Neural crest cell (in vitro differentiated cells): ENCODE data around the gene XPNPEP1. TPM values are rescaled to one million over a fixed set of nuclear protein-coding genes. Genes with fewer than 3 reads are reported as not detected.

Source experiments
- DNase-seq: peaks from one replicate; pipeline ENCODE4 v3.0.0; 2021; ENCODE audit warnings: low read depth, mixed read lengths, low spot score
- H3K27ac Mint-ChIP-seq: one replicate; pipeline ENCODE4 v1.8.0; 2021; ENCODE audit warnings: mild to moderate bottlenecking, mixed read lengths; ENCODE audit not compliant: unreplicated experiment
- H3K27me3 Mint-ChIP-seq: 2 replicates; pipeline ENCODE4 v1.8.0; 2021; ENCODE audit warnings: low read depth, mild to moderate bottlenecking, mixed read lengths
- H3K36me3 Mint-ChIP-seq: 2 replicates; pipeline ENCODE4 v1.8.0; 2021; ENCODE audit warnings: low read depth, mild to moderate bottlenecking, mixed read lengths
- H3K4me1 Mint-ChIP-seq: 2 replicates; pipeline ENCODE4 v1.8.0; 2021; ENCODE audit warnings: mixed read lengths
- H3K4me3 Mint-ChIP-seq: one replicate; pipeline ENCODE4 v1.8.0; 2021; ENCODE audit warnings: mild to moderate bottlenecking, mixed read lengths
- H3K9me3 Mint-ChIP-seq: 2 replicates; pipeline ENCODE4 v1.8.0; 2021; ENCODE audit warnings: mixed read lengths
- total RNA-seq: library from RNA; stranded (reverse); gene quantifications from 2 replicates; pipeline ENCODE4 v1.2.1, GENCODE V29; 2021
- TF ChIP-seq, protein P1 (sequence below): fragments of 200-600 bp; sonication (generic); conservative IDR thresholded peaks from 2 replicates; pipeline ENCODE4 v1.5.0; 2021; ENCODE audit warnings: antibody characterized with exemption, mild to moderate bottlenecking

XPNPEP1 gene
- total RNA-seq, 1 donor from 2014 or later, result 76.8 TPM

DNA sequence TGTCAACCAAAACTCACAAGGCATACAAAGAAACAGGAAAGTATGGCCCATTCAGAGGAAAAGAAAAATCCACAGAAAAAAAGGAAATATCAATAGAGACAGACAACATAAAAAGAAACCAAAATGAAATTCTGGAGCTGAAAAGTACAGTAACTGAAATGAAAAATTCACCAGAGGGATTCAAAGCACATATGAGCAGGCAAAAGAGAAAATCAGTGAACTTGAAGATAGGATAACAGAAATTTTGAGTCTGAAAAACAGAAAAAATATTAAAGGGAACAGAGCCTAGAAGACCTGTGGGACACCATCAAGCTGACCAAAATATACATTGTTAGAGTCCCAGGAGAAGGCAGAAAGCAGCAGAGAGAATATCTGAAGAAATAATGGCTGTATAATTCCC is 60.6 kb downstream of the XPNPEP1 start:
- Mint-ChIP-seq H3K4me1 (no peaks in the 10 kb centered on the region), H3K27me3 (no peaks in the 10 kb centered on the region), H3K9me3 (peaks cover 5% of the 10 kb centered on the region), H3K27ac (no peak overlapping the region), H3K4me3 (no peak overlapping the region), H3K36me3 (peaks cover 28% of the 10 kb centered on the region)
- no peak for DNase-seq
- TF ChIP-seq, protein P1, sequence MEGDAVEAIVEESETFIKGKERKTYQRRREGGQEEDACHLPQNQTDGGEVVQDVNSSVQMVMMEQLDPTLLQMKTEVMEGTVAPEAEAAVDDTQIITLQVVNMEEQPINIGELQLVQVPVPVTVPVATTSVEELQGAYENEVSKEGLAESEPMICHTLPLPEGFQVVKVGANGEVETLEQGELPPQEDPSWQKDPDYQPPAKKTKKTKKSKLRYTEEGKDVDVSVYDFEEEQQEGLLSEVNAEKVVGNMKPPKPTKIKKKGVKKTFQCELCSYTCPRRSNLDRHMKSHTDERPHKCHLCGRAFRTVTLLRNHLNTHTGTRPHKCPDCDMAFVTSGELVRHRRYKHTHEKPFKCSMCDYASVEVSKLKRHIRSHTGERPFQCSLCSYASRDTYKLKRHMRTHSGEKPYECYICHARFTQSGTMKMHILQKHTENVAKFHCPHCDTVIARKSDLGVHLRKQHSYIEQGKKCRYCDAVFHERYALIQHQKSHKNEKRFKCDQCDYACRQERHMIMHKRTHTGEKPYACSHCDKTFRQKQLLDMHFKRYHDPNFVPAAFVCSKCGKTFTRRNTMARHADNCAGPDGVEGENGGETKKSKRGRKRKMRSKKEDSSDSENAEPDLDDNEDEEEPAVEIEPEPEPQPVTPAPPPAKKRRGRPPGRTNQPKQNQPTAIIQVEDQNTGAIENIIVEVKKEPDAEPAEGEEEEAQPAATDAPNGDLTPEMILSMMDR, result no peak

DNA sequence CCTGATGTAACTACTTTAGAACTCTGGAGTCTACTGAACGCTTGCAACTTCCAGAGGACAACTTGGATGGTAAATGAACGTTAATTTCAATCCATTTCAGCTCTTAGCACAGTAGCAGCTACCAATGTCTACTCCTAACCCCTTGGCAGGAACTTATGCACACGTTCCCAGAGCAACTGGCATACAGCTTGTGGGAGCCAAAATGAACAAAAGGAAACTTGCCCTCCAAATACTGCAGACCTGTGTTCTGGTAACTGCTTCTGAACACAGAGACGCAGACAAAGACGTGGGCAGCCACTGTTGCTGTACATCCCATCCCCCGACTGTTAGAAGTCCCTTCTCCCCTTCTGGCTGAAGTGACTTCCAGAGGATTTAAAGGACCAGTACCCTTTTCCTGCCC is 61.3 kb downstream of the XPNPEP1 start:
- DNase-seq, result no peak
- Mint-ChIP-seq H3K4me1 (no peaks in the 10 kb centered on the region), H3K9me3 (peaks cover 5% of the 10 kb centered on the region), H3K4me3 (no peak overlapping the region), H3K27ac (no peak overlapping the region), H3K36me3 (peaks cover 28% of the 10 kb centered on the region), H3K27me3 (no peaks in the 10 kb centered on the region)
- TF ChIP-seq, protein P1, result no peak

- TF ChIP-seq, protein P1, result no peak
- peaks cover 5% of the 10 kb centered on the region for H3K9me3 Mint-ChIP-seq
- no peak overlapping the region for H3K4me3 Mint-ChIP-seq
- DNase-seq, result no peak
- no peaks in the 10 kb centered on the region for H3K27me3 Mint-ChIP-seq
- no peak overlapping the region for H3K27ac Mint-ChIP-seq
- peaks cover 24% of the 10 kb centered on the region for H3K36me3 Mint-ChIP-seq
- H3K4me1 Mint-ChIP-seq, result no peaks in the 10 kb centered on the region
Observed at GRCh38 chr10:109861081-109861480, 62.2 kb downstream of the XPNPEP1 start.

- DNase-seq, result no peak
- H3K27me3 Mint-ChIP-seq, result no peaks in the 10 kb centered on the region
- peaks cover 17% of the 10 kb centered on the region for H3K36me3 Mint-ChIP-seq
- TF ChIP-seq, protein P1, result no peak
- H3K4me3 Mint-ChIP-seq, result no peak overlapping the region
- no peak overlapping the region for H3K27ac Mint-ChIP-seq
- no peaks in the 10 kb centered on the region for H3K4me1 Mint-ChIP-seq
- H3K9me3 Mint-ChIP-seq, result peaks cover 5% of the 10 kb centered on the region
Observed at GRCh38 chr10:109859221-109859620, 64.1 kb downstream of the XPNPEP1 start.

- H3K27ac Mint-ChIP-seq, result no peak overlapping the region
- TF ChIP-seq, protein P1, result no peak
- DNase-seq, result no peak
- H3K27me3 Mint-ChIP-seq, result no peaks in the 10 kb centered on the region
- H3K4me3 Mint-ChIP-seq, result no peak overlapping the region
- H3K36me3 Mint-ChIP-seq, result no peaks in the 10 kb centered on the region
- peaks cover 13% of the 10 kb centered on the region for H3K4me1 Mint-ChIP-seq
- H3K9me3 Mint-ChIP-seq, result no peaks in the 10 kb centered on the region
Observed at GRCh38 chr10:109855746-109856145, 67.6 kb downstream of the XPNPEP1 start.

GRCh38 chr10:109853921-109854320 is 69.4 kb downstream of the XPNPEP1 start:
- Mint-ChIP-seq H3K27me3 (no peaks in the 10 kb centered on the region), H3K4me1 (peaks cover 13% of the 10 kb centered on the region), H3K27ac (no peak overlapping the region), H3K4me3 (no peak overlapping the region), H3K36me3 (no peaks in the 10 kb centered on the region), H3K9me3 (no peaks in the 10 kb centered on the region)
- TF ChIP-seq, protein P1, result no peak
- DNase-seq, result no peak
